ENCODE results near the gene PLCB1. TPM values are rescaled to one million over a fixed set of nuclear protein-coding genes. Genes with fewer than 3 reads are reported as not detected.

The PLCB1 gene
- polyA plus RNA-seq, 1 experiment, result 16.4 TPM

DNA sequence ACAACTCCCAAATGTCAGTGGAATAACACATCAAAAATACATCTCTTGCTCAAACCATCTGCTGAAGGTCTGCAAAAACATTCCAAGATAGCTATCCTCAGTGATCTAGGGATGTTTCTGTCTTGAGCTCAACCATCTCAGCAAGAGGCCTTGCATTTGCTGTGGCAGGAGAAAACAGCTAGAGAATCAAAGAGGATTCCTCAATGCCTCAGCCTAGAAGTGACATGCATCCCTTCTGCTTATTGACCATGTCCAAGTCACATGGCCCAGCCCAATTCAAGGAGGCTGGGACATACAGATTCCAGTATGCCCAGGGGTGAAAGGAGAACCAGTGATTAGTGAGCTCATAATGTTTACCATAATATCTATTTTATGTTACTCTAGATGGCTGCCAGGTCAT lies 269.5 kb downstream of the PLCB1 start:
- Histone ChIP-seq H3K27me3 (ENCODE audit: control insufficient read depth, insufficient read depth, low read length) (no peaks in the 10 kb centered on the region), H3K27ac (ENCODE audit: low read depth, low read length) (no peak overlapping the region), H3K4me3 (ENCODE audit: low read depth, low read length) (no peak overlapping the region), H3K9me3 (ENCODE audit: control insufficient read depth, insufficient read depth, low read length) (no peaks in the 10 kb centered on the region)
- DNase-seq (ENCODE audit: low read depth, low spot score), result no peak
- ChIA-PET CTCF (interaction anchor here (0.5 to 5.0 kb wide), 8 partner anchors 11 to 1799 kb away, joined by 3 to 40 read pairs (median 4); partner anchors contain the start of gene PLCB1), POLR2A (no interaction called here)
- TF ChIP-seq, protein P1, sequence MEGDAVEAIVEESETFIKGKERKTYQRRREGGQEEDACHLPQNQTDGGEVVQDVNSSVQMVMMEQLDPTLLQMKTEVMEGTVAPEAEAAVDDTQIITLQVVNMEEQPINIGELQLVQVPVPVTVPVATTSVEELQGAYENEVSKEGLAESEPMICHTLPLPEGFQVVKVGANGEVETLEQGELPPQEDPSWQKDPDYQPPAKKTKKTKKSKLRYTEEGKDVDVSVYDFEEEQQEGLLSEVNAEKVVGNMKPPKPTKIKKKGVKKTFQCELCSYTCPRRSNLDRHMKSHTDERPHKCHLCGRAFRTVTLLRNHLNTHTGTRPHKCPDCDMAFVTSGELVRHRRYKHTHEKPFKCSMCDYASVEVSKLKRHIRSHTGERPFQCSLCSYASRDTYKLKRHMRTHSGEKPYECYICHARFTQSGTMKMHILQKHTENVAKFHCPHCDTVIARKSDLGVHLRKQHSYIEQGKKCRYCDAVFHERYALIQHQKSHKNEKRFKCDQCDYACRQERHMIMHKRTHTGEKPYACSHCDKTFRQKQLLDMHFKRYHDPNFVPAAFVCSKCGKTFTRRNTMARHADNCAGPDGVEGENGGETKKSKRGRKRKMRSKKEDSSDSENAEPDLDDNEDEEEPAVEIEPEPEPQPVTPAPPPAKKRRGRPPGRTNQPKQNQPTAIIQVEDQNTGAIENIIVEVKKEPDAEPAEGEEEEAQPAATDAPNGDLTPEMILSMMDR (IDR thresholded peaks at IDR 0.05; ENCODE audit: low read depth, low read length), result no peak

DNA sequence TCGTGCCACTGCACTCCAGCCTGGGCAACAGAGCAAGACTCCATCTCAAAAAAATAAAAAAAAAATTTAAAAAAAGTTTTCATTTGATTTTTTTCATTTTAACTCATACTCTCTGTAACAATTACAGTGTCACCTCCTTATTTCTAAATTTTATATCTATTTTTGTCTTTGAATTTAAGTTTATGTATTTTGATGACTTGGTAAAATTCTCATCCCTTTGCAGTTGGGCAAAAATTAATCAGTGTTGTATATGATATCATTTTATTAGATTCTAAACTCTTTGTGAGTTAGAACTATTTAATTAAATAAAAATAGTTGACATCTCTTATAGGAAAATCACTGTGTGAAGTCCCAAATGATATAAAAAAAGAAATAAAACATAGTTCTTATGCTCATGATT lies 270.7 kb downstream of the PLCB1 start:
- no peak overlapping the region for H3K4me3 ChIP-seq (ENCODE audit: low read depth, low read length)
- POLR2A ChIA-PET, result no interaction called here
- no peak for DNase-seq (ENCODE audit: low read depth, low spot score)
- CTCF ChIA-PET, result interaction anchor here (5.0 kb wide), 1 partner anchor 14 kb away, joined by 40 read pairs; no protein-coding TSS in a partner anchor
- no peaks in the 10 kb centered on the region for H3K9me3 ChIP-seq (ENCODE audit: control insufficient read depth, insufficient read depth, low read length)
- TF ChIP-seq, protein P1 (IDR thresholded peaks at IDR 0.05; ENCODE audit: low read depth, low read length), result no peak
- no peak overlapping the region for H3K27ac ChIP-seq (ENCODE audit: low read depth, low read length)
- H3K27me3 ChIP-seq (ENCODE audit: control insufficient read depth, insufficient read depth, low read length), result no peaks in the 10 kb centered on the region

DNA sequence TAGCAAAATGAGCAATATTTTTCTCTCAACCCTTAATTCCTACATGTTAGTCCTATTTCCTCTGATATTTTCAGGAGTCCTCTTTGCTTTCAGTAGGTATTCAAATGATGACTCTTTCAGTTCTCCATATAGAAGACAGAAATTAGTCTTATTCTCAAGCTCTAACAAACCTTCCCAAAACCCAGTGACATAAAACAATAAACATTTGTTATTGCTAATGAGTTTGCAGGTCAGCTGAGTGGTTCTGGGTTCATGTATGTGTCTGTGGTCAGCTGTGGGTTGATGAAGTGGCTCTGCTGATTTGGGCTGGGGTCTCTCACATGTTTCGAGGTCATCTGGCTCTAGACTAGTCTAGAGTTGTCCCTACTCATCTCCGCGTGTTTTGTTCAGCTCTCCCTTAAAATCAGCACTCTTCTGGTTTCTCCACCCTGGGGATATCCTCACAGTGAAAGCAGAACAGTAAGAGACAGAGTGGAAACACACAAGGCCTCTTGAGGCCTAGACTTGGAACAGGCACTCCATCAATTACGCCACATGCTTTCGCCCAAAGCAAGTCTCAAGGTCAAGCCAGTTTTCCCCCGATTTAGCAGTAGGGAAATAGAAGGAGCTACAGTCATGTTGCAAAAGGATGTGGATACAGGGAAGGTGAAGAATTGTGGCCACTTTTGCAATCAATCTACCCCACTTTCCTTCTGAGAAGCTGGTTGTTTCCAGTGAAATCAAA lies 273.0 kb downstream of the PLCB1 start:
- ChIA-PET POLR2A (no interaction called here), CTCF (interaction anchor here (1.1 to 1.3 kb wide), 2 partner anchors 9 to 274 kb away, joined by 3 read pairs; no protein-coding TSS in a partner anchor)

DNA sequence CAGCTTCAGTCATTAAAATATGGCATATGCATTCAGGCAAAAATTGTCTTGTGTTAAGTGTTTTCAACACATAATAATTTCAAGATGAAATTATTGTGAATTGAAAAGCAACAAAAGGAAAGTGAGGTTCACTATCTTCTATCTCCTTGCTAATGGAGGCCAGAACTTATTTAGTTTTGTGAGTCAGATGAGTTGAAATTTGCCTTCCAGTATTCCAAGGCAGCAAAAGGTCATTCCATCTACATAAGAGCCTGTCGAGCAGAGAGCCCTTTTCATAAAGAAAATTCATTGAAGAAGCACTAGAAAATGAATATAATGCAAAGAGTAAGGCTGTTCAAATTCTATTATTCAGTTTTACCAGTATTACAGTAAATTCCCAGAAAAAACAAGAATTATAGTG lies 274.3 kb downstream of the PLCB1 start:
- no peak overlapping the region for H3K4me3 ChIP-seq (ENCODE audit: low read depth, low read length)
- ChIA-PET CTCF (interaction anchor here (0.8 to 1.0 kb wide), 3 partner anchors 17 to 316 kb away, joined by 3 to 4 read pairs (median 4); no protein-coding TSS in a partner anchor), POLR2A (no interaction called here)
- TF ChIP-seq, protein P1 (IDR thresholded peaks at IDR 0.05; ENCODE audit: low read depth, low read length), result no peak
- no peaks in the 10 kb centered on the region for H3K27me3 ChIP-seq (ENCODE audit: control insufficient read depth, insufficient read depth, low read length)
- no peaks in the 10 kb centered on the region for H3K9me3 ChIP-seq (ENCODE audit: control insufficient read depth, insufficient read depth, low read length)
- no peak overlapping the region for H3K27ac ChIP-seq (ENCODE audit: low read depth, low read length)
- no peak for DNase-seq (ENCODE audit: low read depth, low spot score)

More for the DNA sequence above, 273.0 kb downstream of the PLCB1 start:
- TF ChIP-seq, protein P1 (IDR thresholded peaks at IDR 0.05; ENCODE audit: low read depth, low read length), result no peak
- H3K27me3 ChIP-seq (ENCODE audit: control insufficient read depth, insufficient read depth, low read length), result no peaks in the 10 kb centered on the region
- no peak overlapping the region for H3K4me3 ChIP-seq (ENCODE audit: low read depth, low read length)
- no peaks in the 10 kb centered on the region for H3K9me3 ChIP-seq (ENCODE audit: control insufficient read depth, insufficient read depth, low read length)
- DNase-seq (ENCODE audit: low read depth, low spot score), result no peak
- no peak overlapping the region for H3K27ac ChIP-seq (ENCODE audit: low read depth, low read length)

DNA sequence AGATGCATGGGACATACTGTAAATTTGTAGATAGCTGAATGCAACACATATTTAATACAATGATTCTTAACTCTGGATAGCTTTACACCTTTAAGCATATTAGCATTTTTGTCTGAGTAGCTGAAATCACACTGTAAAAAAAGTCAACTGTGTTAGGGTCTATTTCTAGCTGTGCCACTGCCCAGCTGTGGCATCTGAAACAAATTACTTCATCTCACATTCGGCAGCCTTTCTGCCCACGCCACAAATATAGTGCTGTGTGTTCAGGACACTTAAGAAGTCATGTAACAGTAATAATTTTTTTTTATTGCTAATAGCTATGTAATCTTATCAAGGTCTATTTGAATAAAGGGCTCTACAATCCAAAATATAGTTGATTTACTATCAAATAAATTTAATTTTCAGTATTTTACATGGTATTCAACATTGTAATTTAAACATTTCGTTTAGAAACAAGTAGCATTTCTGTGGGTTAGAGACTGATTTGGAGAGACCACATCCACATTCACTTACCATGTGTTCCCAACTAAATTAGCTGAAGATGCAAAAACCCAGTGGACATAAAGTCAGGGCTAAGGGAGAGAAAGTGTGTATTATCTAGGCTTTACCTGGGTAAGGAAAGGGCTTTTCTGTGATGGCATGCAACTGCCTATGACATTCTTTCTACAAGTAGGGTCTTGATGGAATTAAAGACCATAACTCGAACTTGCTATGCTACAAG lies 276.7 kb downstream of the PLCB1 start:
- DNase-seq (ENCODE audit: low read depth, low spot score), result no peak
- POLR2A ChIA-PET, result no interaction called here
- Histone ChIP-seq H3K27me3 (ENCODE audit: control insufficient read depth, insufficient read depth, low read length) (no peaks in the 10 kb centered on the region), H3K27ac (ENCODE audit: low read depth, low read length) (no peak overlapping the region), H3K9me3 (ENCODE audit: control insufficient read depth, insufficient read depth, low read length) (no peaks in the 10 kb centered on the region), H3K4me3 (ENCODE audit: low read depth, low read length) (no peak overlapping the region)
- CTCF ChIA-PET, result interaction anchor here (0.8 to 0.9 kb wide), 2 partner anchors 309 to 313 kb away, joined by 3 read pairs; no protein-coding TSS in a partner anchor
- TF ChIP-seq, protein P1 (IDR thresholded peaks at IDR 0.05; ENCODE audit: low read depth, low read length), result no peak

All from AG04450 (cell line).